ENCODE data around the gene PLCB2. TPM values are rescaled to one million over a fixed set of nuclear protein-coding genes. Genes with fewer than 3 reads are reported as not detected.

The PLCB2 gene
- total RNA-seq, 1 donor: 0.27 TPM

GRCh38 chr15:40295877-40296560 is 11.7 kb downstream of the PLCB2 start:
- no peak for TF ChIP-seq CTCF (IDR thresholded peaks at IDR 0.05; ENCODE audit: insufficient read depth, low read length)
- H3K4me3 ChIP-seq (ENCODE audit: low read depth, low read length): no peak overlapping the region
- DNase-seq (ENCODE audit: low read depth): no peak

- no peak for TF ChIP-seq CTCF (IDR thresholded peaks at IDR 0.05; ENCODE audit: insufficient read depth, low read length)
- DNase-seq (ENCODE audit: low read depth): no peak
Observed at GRCh38 chr15:40295297-40295696, 12.4 kb downstream of the PLCB2 start.

GRCh38 chr15:40293905-40294895 is 13.5 kb downstream of the PLCB2 start:
- H3K4me3 ChIP-seq (ENCODE audit: low read depth, low read length): no peak overlapping the region
- DNase-seq (ENCODE audit: low read depth): no peak
- TF ChIP-seq CTCF (IDR thresholded peaks at IDR 0.05; ENCODE audit: insufficient read depth, low read length): no peak

More at GRCh38 chr15:40295297-40295696, 12.4 kb downstream of the PLCB2 start:
- H3K4me3 ChIP-seq (ENCODE audit: low read depth, low read length): no peak overlapping the region

- no peak overlapping the region for H3K4me3 ChIP-seq (ENCODE audit: low read depth, low read length)
- no peak for TF ChIP-seq CTCF (IDR thresholded peaks at IDR 0.05; ENCODE audit: insufficient read depth, low read length)
- DNase-seq (ENCODE audit: low read depth): no peak
Observed at GRCh38 chr15:40293006-40293405, 14.7 kb downstream of the PLCB2 start.

GRCh38 chr15:40292246-40292645 is 15.5 kb downstream of the PLCB2 start:
- no peak overlapping the region for H3K4me3 ChIP-seq (ENCODE audit: low read depth, low read length)
- TF ChIP-seq CTCF (IDR thresholded peaks at IDR 0.05; ENCODE audit: insufficient read depth, low read length): no peak
- DNase-seq (ENCODE audit: low read depth): no peak

GRCh38 chr15:40290918-40291574 is 16.7 kb downstream of the PLCB2 start:
- TF ChIP-seq CTCF (IDR thresholded peaks at IDR 0.05; ENCODE audit: insufficient read depth, low read length): no peak

More at GRCh38 chr15:40290918-40291574, 16.7 kb downstream of the PLCB2 start:
- peak overlapping the region; percentile 49 for H3K4me3 ChIP-seq (ENCODE audit: low read depth, low read length)
- peak; percentile 56 for DNase-seq (ENCODE audit: low read depth)
